ENCODE data around the gene PUS1. TPM values are rescaled to one million over a fixed set of nuclear protein-coding genes. Genes with fewer than 3 reads are reported as not detected.

PUS1 gene
- total and polyA plus RNA-seq, 3 experiments from 2014 or later, result 25.0 to 107 (median 101) TPM

DNA sequence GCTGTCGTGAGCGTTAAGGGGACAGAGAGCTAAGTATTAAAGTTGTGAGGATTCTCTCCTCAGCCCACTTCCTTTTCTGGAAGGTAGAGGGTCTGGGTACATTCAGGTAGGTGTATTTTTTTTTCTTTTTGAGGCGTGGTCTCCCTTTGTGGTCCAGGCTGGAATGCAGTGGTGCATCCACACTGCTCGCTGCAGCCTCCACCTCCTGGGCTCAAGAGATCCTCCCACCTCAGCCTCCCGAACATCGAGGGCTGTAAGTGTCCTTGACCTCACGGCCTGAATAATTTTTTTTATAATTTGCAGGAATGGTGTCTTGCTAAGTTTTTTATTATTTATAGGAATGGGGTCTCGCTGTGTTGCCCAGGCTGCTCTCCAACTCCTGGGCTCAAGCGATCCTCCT lies 1.4 kb downstream of the PUS1 start:
- H3K9me3 ChIP-seq (ENCODE audit: low read length), result no peaks in the 10 kb centered on the region
- ChIA-PET CTCF (interaction anchor here (1.2 kb wide), 1 partner anchor 10 kb away, joined by 3 read pairs; no protein-coding TSS in a partner anchor), POLR2A (interaction anchor here (0.7 to 1.9 kb wide), 4 partner anchors 10 to 44 kb away, joined by 3 to 7 read pairs (median 4); partner anchors contain the start of gene EP400)
- H3K27ac ChIP-seq (ENCODE audit: low read depth, low read length), result no peak overlapping the region
- H3K27ac Mint-ChIP-seq, result peak overlapping the region; percentile 27 to 93 (median 88)
- H3K9me3 Mint-ChIP-seq, result no peaks in the 10 kb centered on the region
- H3K4me1 Mint-ChIP-seq, result peaks cover 14 to 22% (median 21%) of the 10 kb centered on the region in 3 donors
- DNase-seq, result no peak
- H3K4me3 Mint-ChIP-seq, result peak overlapping the region; percentile 75 to 93 (median 88)
- peak overlapping the region; percentile 45 for H3K4me3 ChIP-seq (ENCODE audit: low read length)
- H3K36me3 ChIP-seq (ENCODE audit: insufficient read depth, low read length), result peaks cover 27% of the 10 kb centered on the region
- H3K4me1 ChIP-seq (ENCODE audit: insufficient read depth, low read length), result peaks cover 14% of the 10 kb centered on the region
- H3K36me3 Mint-ChIP-seq, result peaks cover 4 to 39% (median 15%) of the 10 kb centered on the region in 3 donors
- no peaks in the 10 kb centered on the region for H3K27me3 ChIP-seq (ENCODE audit: insufficient read depth, low read length, poor library complexity, severe bottlenecking)
- H3K27me3 Mint-ChIP-seq, result no peaks in the 10 kb centered on the region

- no peak for DNase-seq
- Histone ChIP-seq H3K36me3 (ENCODE audit: insufficient read depth, low read length) (peaks cover 27% of the 10 kb centered on the region), H3K9me3 (ENCODE audit: low read length) (no peaks in the 10 kb centered on the region), H3K4me3 (ENCODE audit: low read length) (no peak overlapping the region), H3K4me1 (ENCODE audit: insufficient read depth, low read length) (peaks cover 11% of the 10 kb centered on the region), H3K27ac (ENCODE audit: low read depth, low read length) (no peak overlapping the region), H3K27me3 (ENCODE audit: insufficient read depth, low read length, poor library complexity, severe bottlenecking) (no peaks in the 10 kb centered on the region)
- Mint-ChIP-seq H3K27ac (peak overlapping the region in 1 of 8 donors; percentile 33), H3K4me3 (peak overlapping the region in 1 of 7 donors; percentile 6), H3K4me1 (peaks cover 9 to 17% (median 16%) of the 10 kb centered on the region in 3 donors), H3K36me3 (peaks cover 4 to 56% (median 17%) of the 10 kb centered on the region in 3 donors), H3K9me3 (no peaks in the 10 kb centered on the region), H3K27me3 (no peaks in the 10 kb centered on the region)
- ChIA-PET CTCF (no interaction called here), POLR2A (no interaction called here)
Observed at GRCh38 chr12:131933387-131933786, 4.3 kb downstream of the PUS1 start.

DNA sequence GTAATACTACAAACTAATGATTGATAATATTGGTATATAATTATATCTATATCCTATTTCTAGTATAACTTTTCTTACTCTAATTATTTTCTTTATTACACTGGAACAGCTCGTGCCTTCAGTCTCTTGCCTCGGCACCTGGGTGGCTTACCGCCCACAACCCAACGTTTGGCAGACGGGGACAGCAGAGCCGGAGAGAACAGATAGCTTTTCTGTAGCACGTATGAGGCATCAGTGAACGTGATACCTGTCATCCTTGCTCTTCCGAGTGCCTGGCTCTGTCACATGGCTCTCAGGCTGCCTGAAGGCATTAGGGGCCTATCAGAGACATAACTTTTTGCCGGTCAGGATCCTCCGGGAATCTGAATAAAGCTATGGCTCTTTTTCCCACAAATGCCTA lies 5.5 kb downstream of the PUS1 start:
- Histone ChIP-seq H3K27me3 (ENCODE audit: insufficient read depth, low read length, poor library complexity, severe bottlenecking) (no peaks in the 10 kb centered on the region), H3K9me3 (ENCODE audit: low read length) (no peaks in the 10 kb centered on the region), H3K36me3 (ENCODE audit: insufficient read depth, low read length) (peaks cover 27% of the 10 kb centered on the region), H3K4me1 (ENCODE audit: insufficient read depth, low read length) (peaks cover 11% of the 10 kb centered on the region), H3K27ac (ENCODE audit: low read depth, low read length) (no peak overlapping the region), H3K4me3 (ENCODE audit: low read length) (no peak overlapping the region)
- no peaks in the 10 kb centered on the region for H3K9me3 Mint-ChIP-seq
- CTCF ChIA-PET, result no interaction called here
- H3K27me3 Mint-ChIP-seq, result no peaks in the 10 kb centered on the region
- POLR2A ChIA-PET, result no interaction called here
- no peak overlapping the region for H3K27ac Mint-ChIP-seq
- H3K36me3 Mint-ChIP-seq, result peaks cover 4 to 61% (median 17%) of the 10 kb centered on the region in 3 donors
- H3K4me1 Mint-ChIP-seq, result peaks cover 7 to 17% (median 13%) of the 10 kb centered on the region in 3 donors
- DNase-seq, result no peak
- H3K4me3 Mint-ChIP-seq, result no peak overlapping the region

GRCh38 chr12:131938082-131938481 lies 9.0 kb downstream of the PUS1 start:
- H3K36me3 ChIP-seq (ENCODE audit: insufficient read depth, low read length), result peaks cover 20% of the 10 kb centered on the region
- ChIA-PET POLR2A (no interaction called here), CTCF (no interaction called here)
- Mint-ChIP-seq H3K4me3 (no peak overlapping the region), H3K36me3 (peaks cover 0 to 73% (median 12%) of the 10 kb centered on the region in 3 donors), H3K27ac (peak overlapping the region in 2 of 8 donors; percentile 18 to 75), H3K9me3 (no peaks in the 10 kb centered on the region), H3K27me3 (no peaks in the 10 kb centered on the region), H3K4me1 (no peaks in the 10 kb centered on the region)
- H3K27me3 ChIP-seq (ENCODE audit: insufficient read depth, low read length, poor library complexity, severe bottlenecking), result no peaks in the 10 kb centered on the region
- no peaks in the 10 kb centered on the region for H3K4me1 ChIP-seq (ENCODE audit: insufficient read depth, low read length)
- no peak overlapping the region for H3K27ac ChIP-seq (ENCODE audit: low read depth, low read length)
- peak in 1 of 5 donors; percentile 8 for DNase-seq
- no peak overlapping the region for H3K4me3 ChIP-seq (ENCODE audit: low read length)
- H3K9me3 ChIP-seq (ENCODE audit: low read length), result no peaks in the 10 kb centered on the region

GRCh38 chr12:131939007-131939406 lies 9.9 kb downstream of the PUS1 start:
- H3K9me3 ChIP-seq (ENCODE audit: low read length), result no peaks in the 10 kb centered on the region
- H3K4me3 ChIP-seq (ENCODE audit: low read length), result no peak overlapping the region
- peaks cover 15% of the 10 kb centered on the region for H3K36me3 ChIP-seq (ENCODE audit: insufficient read depth, low read length)

GRCh38 chr12:131940141-131940547 lies 11.1 kb downstream of the PUS1 start:
- no peak overlapping the region for H3K27ac Mint-ChIP-seq
- no peaks in the 10 kb centered on the region for H3K27me3 Mint-ChIP-seq
- no peak overlapping the region for H3K4me3 ChIP-seq (ENCODE audit: low read length)
- H3K4me3 Mint-ChIP-seq, result no peak overlapping the region
- no peaks in the 10 kb centered on the region for H3K4me1 Mint-ChIP-seq
- no peaks in the 10 kb centered on the region for H3K4me1 ChIP-seq (ENCODE audit: insufficient read depth, low read length)
- CTCF ChIA-PET, result interaction anchor here (1.6 kb wide), 1 partner anchor 10 kb away, joined by 3 read pairs; no protein-coding TSS in a partner anchor
- H3K9me3 Mint-ChIP-seq, result no peaks in the 10 kb centered on the region
- no peak overlapping the region for H3K27ac ChIP-seq (ENCODE audit: low read depth, low read length)
- H3K27me3 ChIP-seq (ENCODE audit: insufficient read depth, low read length, poor library complexity, severe bottlenecking), result no peaks in the 10 kb centered on the region
- H3K36me3 ChIP-seq (ENCODE audit: insufficient read depth, low read length), result peaks cover 10% of the 10 kb centered on the region
- POLR2A ChIA-PET, result interaction anchor here (1.0 kb wide), 1 partner anchor 10 kb away, joined by 3 read pairs; no protein-coding TSS in a partner anchor
- DNase-seq, result no peak
- H3K9me3 ChIP-seq (ENCODE audit: low read length), result no peaks in the 10 kb centered on the region
- H3K36me3 Mint-ChIP-seq, result peaks cover 0 to 69% (median 4%) of the 10 kb centered on the region in 3 donors

More at GRCh38 chr12:131939007-131939406, 9.9 kb downstream of the PUS1 start:
- Mint-ChIP-seq H3K27me3 (no peaks in the 10 kb centered on the region), H3K4me3 (peak overlapping the region in 1 of 7 donors; percentile 40), H3K9me3 (no peaks in the 10 kb centered on the region), H3K4me1 (no peaks in the 10 kb centered on the region), H3K27ac (no peak overlapping the region), H3K36me3 (peaks cover 0 to 72% (median 4%) of the 10 kb centered on the region in 3 donors)
- H3K27me3 ChIP-seq (ENCODE audit: insufficient read depth, low read length, poor library complexity, severe bottlenecking), result no peaks in the 10 kb centered on the region
- DNase-seq, result peak in 1 of 5 donors; percentile 15
- no peak overlapping the region for H3K27ac ChIP-seq (ENCODE audit: low read depth, low read length)
- ChIA-PET CTCF (interaction anchor here (1.3 kb wide), 1 partner anchor 11 kb away, joined by 3 read pairs; the partner anchor contains the start of gene EP400), POLR2A (no interaction called here)
- no peaks in the 10 kb centered on the region for H3K4me1 ChIP-seq (ENCODE audit: insufficient read depth, low read length)

GRCh38 chr12:131941116-131941986 lies 12.3 kb downstream of the PUS1 start:
- Mint-ChIP-seq H3K9me3 (no peaks in the 10 kb centered on the region), H3K36me3 (peaks cover 0 to 65% (median 4%) of the 10 kb centered on the region in 3 donors), H3K27ac (no peak overlapping the region), H3K4me3 (no peak overlapping the region), H3K27me3 (no peaks in the 10 kb centered on the region), H3K4me1 (no peaks in the 10 kb centered on the region)
- Histone ChIP-seq H3K27me3 (ENCODE audit: insufficient read depth, low read length, poor library complexity, severe bottlenecking) (no peaks in the 10 kb centered on the region), H3K4me3 (ENCODE audit: low read length) (no peak overlapping the region), H3K27ac (ENCODE audit: low read depth, low read length) (no peak overlapping the region), H3K9me3 (ENCODE audit: low read length) (no peaks in the 10 kb centered on the region), H3K36me3 (ENCODE audit: insufficient read depth, low read length) (peaks cover 10% of the 10 kb centered on the region), H3K4me1 (ENCODE audit: insufficient read depth, low read length) (no peaks in the 10 kb centered on the region)
- ChIA-PET CTCF (interaction anchor here (1.6 kb wide), 1 partner anchor 11 kb away, joined by 3 read pairs; no protein-coding TSS in a partner anchor), POLR2A (interaction anchor here (1.0 kb wide), 1 partner anchor 11 kb away, joined by 3 read pairs; no protein-coding TSS in a partner anchor)
- peak in 1 of 5 donors; percentile 39 for DNase-seq

DNA sequence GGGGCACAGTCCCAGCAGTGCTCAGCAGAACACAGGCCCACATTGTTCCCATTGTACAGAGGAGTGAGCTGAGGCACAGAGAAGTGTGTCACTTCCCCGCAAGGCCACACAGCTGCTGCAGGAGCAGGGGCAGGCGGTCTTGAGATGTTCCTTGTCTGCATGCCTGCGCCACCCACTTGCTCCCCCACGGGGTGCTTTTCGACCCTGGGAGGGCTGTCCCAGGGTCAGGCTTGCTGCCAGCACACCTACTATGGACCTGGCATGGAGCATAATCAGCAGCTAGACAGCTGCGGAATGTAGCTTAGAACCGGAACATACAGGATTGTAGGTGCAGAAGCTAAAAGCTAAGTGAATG lies 12.9 kb downstream of the PUS1 start:
- Mint-ChIP-seq H3K27me3 (no peaks in the 10 kb centered on the region), H3K4me1 (no peaks in the 10 kb centered on the region), H3K4me3 (no peak overlapping the region), H3K27ac (no peak overlapping the region), H3K9me3 (no peaks in the 10 kb centered on the region), H3K36me3 (peaks cover 0 to 60% (median 3%) of the 10 kb centered on the region in 3 donors)
- no peaks in the 10 kb centered on the region for H3K9me3 ChIP-seq (ENCODE audit: low read length)
- ChIA-PET CTCF (no interaction called here), POLR2A (no interaction called here)
- peak in 1 of 5 donors; percentile 33 for DNase-seq
- no peak overlapping the region for H3K27ac ChIP-seq (ENCODE audit: low read depth, low read length)
- no peaks in the 10 kb centered on the region for H3K27me3 ChIP-seq (ENCODE audit: insufficient read depth, low read length, poor library complexity, severe bottlenecking)
- no peaks in the 10 kb centered on the region for H3K4me1 ChIP-seq (ENCODE audit: insufficient read depth, low read length)
- H3K4me3 ChIP-seq (ENCODE audit: low read length), result no peak overlapping the region
- peaks cover 10% of the 10 kb centered on the region for H3K36me3 ChIP-seq (ENCODE audit: insufficient read depth, low read length)
